ENCODE results near the gene CRAT.

DNA sequence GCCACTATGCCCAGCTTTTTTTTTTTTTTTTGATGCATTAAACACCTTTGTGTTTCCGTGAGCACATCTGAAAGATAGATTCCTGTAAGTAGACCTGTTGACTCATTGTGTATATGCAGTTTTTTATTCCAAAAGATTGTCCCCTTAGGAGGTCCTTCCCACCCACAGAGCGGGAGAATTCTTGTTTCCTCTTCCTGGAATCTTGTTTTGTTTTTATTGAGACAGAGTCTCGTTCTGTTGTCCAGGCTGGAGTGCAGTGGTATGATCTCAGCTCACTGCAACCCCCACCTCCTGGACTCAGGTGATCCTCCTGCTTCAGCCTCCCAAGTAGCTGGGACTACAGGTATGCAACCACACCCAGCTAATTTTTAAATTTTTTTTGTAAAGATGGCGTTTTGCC is 8.2 kb upstream of the CRAT start:
- no peak for TF ChIP-seq ZSCAN20 (CRISPR knock-in tag; IDR thresholded peaks at IDR 0.05)
- no peak for TF ChIP-seq ESRRA (IDR thresholded peaks at IDR 0.05; ENCODE audit: borderline replicate concordance, low read length)
- no peak for TF ChIP-seq MAFK (IDR thresholded peaks at IDR 0.05; ENCODE audit: partially characterized antibody)
- TF ChIP-seq, protein P1, sequence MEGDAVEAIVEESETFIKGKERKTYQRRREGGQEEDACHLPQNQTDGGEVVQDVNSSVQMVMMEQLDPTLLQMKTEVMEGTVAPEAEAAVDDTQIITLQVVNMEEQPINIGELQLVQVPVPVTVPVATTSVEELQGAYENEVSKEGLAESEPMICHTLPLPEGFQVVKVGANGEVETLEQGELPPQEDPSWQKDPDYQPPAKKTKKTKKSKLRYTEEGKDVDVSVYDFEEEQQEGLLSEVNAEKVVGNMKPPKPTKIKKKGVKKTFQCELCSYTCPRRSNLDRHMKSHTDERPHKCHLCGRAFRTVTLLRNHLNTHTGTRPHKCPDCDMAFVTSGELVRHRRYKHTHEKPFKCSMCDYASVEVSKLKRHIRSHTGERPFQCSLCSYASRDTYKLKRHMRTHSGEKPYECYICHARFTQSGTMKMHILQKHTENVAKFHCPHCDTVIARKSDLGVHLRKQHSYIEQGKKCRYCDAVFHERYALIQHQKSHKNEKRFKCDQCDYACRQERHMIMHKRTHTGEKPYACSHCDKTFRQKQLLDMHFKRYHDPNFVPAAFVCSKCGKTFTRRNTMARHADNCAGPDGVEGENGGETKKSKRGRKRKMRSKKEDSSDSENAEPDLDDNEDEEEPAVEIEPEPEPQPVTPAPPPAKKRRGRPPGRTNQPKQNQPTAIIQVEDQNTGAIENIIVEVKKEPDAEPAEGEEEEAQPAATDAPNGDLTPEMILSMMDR (IDR thresholded peaks at IDR 0.05), result no peak
- no peak for TF ChIP-seq TP53 (CRISPR knock-in tag; IDR thresholded peaks at IDR 0.05)
- TF ChIP-seq EHMT2 (IDR thresholded peaks at IDR 0.05; ENCODE audit: low read depth), result no peak
- TF ChIP-seq, protein P2, sequence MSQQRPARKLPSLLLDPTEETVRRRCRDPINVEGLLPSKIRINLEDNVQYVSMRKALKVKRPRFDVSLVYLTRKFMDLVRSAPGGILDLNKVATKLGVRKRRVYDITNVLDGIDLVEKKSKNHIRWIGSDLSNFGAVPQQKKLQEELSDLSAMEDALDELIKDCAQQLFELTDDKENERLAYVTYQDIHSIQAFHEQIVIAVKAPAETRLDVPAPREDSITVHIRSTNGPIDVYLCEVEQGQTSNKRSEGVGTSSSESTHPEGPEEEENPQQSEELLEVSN (IDR thresholded peaks at IDR 0.05; ENCODE audit: borderline replicate concordance, low read depth), result no peak

Data from A549 (cell line).